Panc1 (cell line): ENCODE measurements around the gene CHDH. TPM values are rescaled to one million over a fixed set of nuclear protein-coding genes. Genes with fewer than 3 reads are reported as not detected.

Experiments
- ATAC-seq: fragments of 200-7000 bp; cut with Tn5 transposase; 2 replicates; pipeline ENCODE4 v1.9.1; 2020; ENCODE audit warnings: mild to moderate bottlenecking, moderate library complexity
- BruUV-seq: library from RNA; stranded (reverse); fragments of 400-500 nt; replicated peaks from 2 replicates; lab custom pipeline; 2021; lab: Mats Ljungman, UMichigan
- CTCF ChIA-PET: fragments of 300-600 bp; sonication (Branson Sonifier 250); formaldehyde crosslinking; loops from one replicate; lab custom pipeline; 2022; ENCODE audit warnings: antibody characterized with exemption; lab: Charles Lee
- POLR2A ChIA-PET: fragments of 300-600 bp; sonication (Branson Sonifier 250); formaldehyde crosslinking; loops from one replicate; lab custom pipeline; 2022; ENCODE audit warnings: antibody characterized with exemption; lab: Charles Lee
- DNase-seq: peaks from one replicate; pipeline ENCODE4 v3.0.0-alpha.2; 2010; ENCODE audit warnings: low read depth, low spot score
- H3K27ac ChIP-seq: 2 replicates; pipeline ENCODE4 v1.5.1; 2011; ENCODE audit warnings: mild to moderate bottlenecking, low read length, inconsistent platforms
- H3K27me3 ChIP-seq: fragments of 200-500 bp; sonication (Bioruptor generic); 2 replicates; pipeline ENCODE4 v1.6.0; 2014; ENCODE audit warnings: low read length, inconsistent platforms; ENCODE audit not compliant: control insufficient read depth, insufficient read depth
- H3K36me3 ChIP-seq: fragments of 200-500 bp; sonication (Bioruptor generic); 2 replicates; pipeline ENCODE4 v1.5.1; 2014; ENCODE audit warnings: inconsistent platforms, mild to moderate bottlenecking, low read length, moderate library complexity; ENCODE audit not compliant: control insufficient read depth, insufficient read depth
- H3K4me1 ChIP-seq: 2 replicates; pipeline ENCODE4 v1.5.1; 2011; ENCODE audit warnings: inconsistent platforms, mild to moderate bottlenecking, low read length, moderate library complexity; ENCODE audit not compliant: control insufficient read depth, insufficient read depth
- H3K4me3 ChIP-seq, 2 experiments: 2 replicates each; pipeline ENCODE4 v1.5.1; 2011 to 2012; ENCODE audit warnings: low read depth in 2 of 2, low read length in 2 of 2, mild to moderate bottlenecking in 2 of 2, inconsistent platforms in 1 of 2, moderate library complexity in 1 of 2
- H3K9me3 ChIP-seq: fragments of 200-500 bp; sonication (Bioruptor generic); 2 replicates; pipeline ENCODE4 v1.5.1; 2014; ENCODE audit warnings: low read depth, mild to moderate bottlenecking, inconsistent platforms, low read length, moderate library complexity; ENCODE audit not compliant: control insufficient read depth, insufficient read depth
- CTCF ChIP-seq: fragments of 450-650 bp; IDR thresholded peaks from 2 replicates; pipeline ENCODE4 v1.5.1; 2017; ENCODE audit warnings: mild to moderate bottlenecking
- POLR2AphosphoS5 ChIP-seq: IDR thresholded peaks from 2 replicates; pipeline ENCODE4 v1.6.1; 2012; ENCODE audit warnings: mild to moderate bottlenecking, low read depth, low read length, moderate library complexity
- REST ChIP-seq, 2 experiments: IDR thresholded peaks; 2 replicates each; pipeline ENCODE4 v1.6.1; 2011 to 2012; ENCODE audit warnings: low read depth in 2 of 2, control low read depth in 1 of 2, low read length in 1 of 2, mild to moderate bottlenecking in 1 of 2, moderate library complexity in 1 of 2; ENCODE audit not compliant: insufficient read depth in 1 of 2
- SIN3A ChIP-seq: IDR thresholded peaks from 2 replicates; pipeline ENCODE4 v1.6.1; 2012; ENCODE audit warnings: low read depth, mild to moderate bottlenecking, low read length, moderate library complexity, borderline replicate concordance; ENCODE audit not compliant: insufficient read depth
- TCF7L2 ChIP-seq: IDR thresholded peaks from 2 replicates; pipeline ENCODE4 v1.6.1; 2011; ENCODE audit warnings: mild to moderate bottlenecking, low read depth, low read length, inconsistent platforms
- in situ Hi-C: cut with HindIII; loops from 2 replicates; pipeline ENCODE4 v1.10.0; 2016; ENCODE audit warnings: low sequenced_read_pairs, low pct_unique_long_range_greater_than_20kb
- intact Hi-C: fragments of 100-400 bp; cut with micrococcal nuclease; formaldehyde crosslinking; loops from one replicate; pipeline ENCODE4 v1.10.0; 2022; ENCODE audit not compliant: unreplicated experiment
- total RNA-seq: library from RNA; stranded (reverse); gene quantifications from one replicate; pipeline ENCODE4 v1.2.1, GENCODE V29; 2021; ENCODE audit not compliant: unreplicated experiment

Gene CHDH
- total RNA-seq, 1 experiment from 2014 or later: 24.1 TPM

GRCh38 chr3:53807117-53807810, 39.0 kb downstream of the CHDH start:
- no peak for ATAC-seq
- H3K36me3 ChIP-seq: no peaks in the 10 kb centered on the region
- ChIA-PET POLR2A (no interaction called here), CTCF (no interaction called here)
- no peaks in the 10 kb centered on the region for H3K27me3 ChIP-seq
- DNase-seq: no peak
- no peak for TF ChIP-seq TCF7L2
- no peak for TF ChIP-seq SIN3A
- TF ChIP-seq REST (IDR thresholded peaks at IDR 0.05; ENCODE audit: insufficient read depth in 1 of 2, low read depth in 2 of 2, low read length in 1 of 2): no peak
- no peak for TF ChIP-seq POLR2AphosphoS5
- no peak for TF ChIP-seq CTCF
- BruUV-seq: no TSS peak
- H3K4me1 ChIP-seq: peaks cover 11% of the 10 kb centered on the region
- H3K27ac ChIP-seq: no peak overlapping the region
- intact Hi-C loops: no loop called here
- no peaks in the 10 kb centered on the region for H3K9me3 ChIP-seq
- H3K4me3 ChIP-seq: no peak overlapping the region
- in situ Hi-C loops: no loop called here

- no peak for ATAC-seq
- Histone ChIP-seq H3K27me3 (no peaks in the 10 kb centered on the region), H3K36me3 (no peaks in the 10 kb centered on the region), H3K4me3 (no peak overlapping the region), H3K27ac (no peak overlapping the region), H3K4me1 (peaks cover 11% of the 10 kb centered on the region), H3K9me3 (no peaks in the 10 kb centered on the region)
- TF ChIP-seq TCF7L2: no peak
- no peak for TF ChIP-seq REST (IDR thresholded peaks at IDR 0.05; ENCODE audit: insufficient read depth in 1 of 2, low read depth in 2 of 2, low read length in 1 of 2)
- no peak for TF ChIP-seq SIN3A
- no peak for TF ChIP-seq CTCF
- TF ChIP-seq POLR2AphosphoS5: no peak
- CTCF ChIA-PET: no interaction called here
- intact Hi-C loops: no loop called here
- POLR2A ChIA-PET: no interaction called here
- DNase-seq: no peak
- in situ Hi-C loops: no loop called here
- no TSS peak for BruUV-seq
Measured at GRCh38 chr3:53806182-53807116, 39.8 kb downstream of the CHDH start.
